ENCODE results near the gene CMIP. TPM values are rescaled to one million over a fixed set of nuclear protein-coding genes. Genes with fewer than 3 reads are reported as not detected.

The CMIP gene
- total RNA-seq, 1 donor, result 15.7 TPM

DNA sequence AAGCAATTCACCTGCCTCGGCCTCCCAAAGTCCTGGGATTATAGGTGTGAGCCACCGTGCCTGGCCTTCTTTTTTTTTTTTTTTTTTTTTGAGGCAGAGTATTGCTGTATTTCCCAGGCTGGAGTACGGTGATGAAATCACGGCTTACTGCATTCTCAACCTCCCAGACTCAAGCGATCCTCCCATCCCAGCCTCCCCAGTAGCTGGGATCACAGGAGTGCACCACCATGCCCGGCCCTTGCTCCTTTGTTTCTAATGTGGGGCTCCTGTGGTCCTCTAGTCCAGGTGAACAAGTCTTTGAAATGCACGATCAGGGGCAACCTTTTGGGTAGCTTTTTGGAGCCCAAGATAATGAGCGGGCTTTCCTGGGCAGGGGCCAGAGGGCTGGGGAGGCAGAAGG is 23.2 kb downstream of the CMIP start:
- TF ChIP-seq, protein P1, sequence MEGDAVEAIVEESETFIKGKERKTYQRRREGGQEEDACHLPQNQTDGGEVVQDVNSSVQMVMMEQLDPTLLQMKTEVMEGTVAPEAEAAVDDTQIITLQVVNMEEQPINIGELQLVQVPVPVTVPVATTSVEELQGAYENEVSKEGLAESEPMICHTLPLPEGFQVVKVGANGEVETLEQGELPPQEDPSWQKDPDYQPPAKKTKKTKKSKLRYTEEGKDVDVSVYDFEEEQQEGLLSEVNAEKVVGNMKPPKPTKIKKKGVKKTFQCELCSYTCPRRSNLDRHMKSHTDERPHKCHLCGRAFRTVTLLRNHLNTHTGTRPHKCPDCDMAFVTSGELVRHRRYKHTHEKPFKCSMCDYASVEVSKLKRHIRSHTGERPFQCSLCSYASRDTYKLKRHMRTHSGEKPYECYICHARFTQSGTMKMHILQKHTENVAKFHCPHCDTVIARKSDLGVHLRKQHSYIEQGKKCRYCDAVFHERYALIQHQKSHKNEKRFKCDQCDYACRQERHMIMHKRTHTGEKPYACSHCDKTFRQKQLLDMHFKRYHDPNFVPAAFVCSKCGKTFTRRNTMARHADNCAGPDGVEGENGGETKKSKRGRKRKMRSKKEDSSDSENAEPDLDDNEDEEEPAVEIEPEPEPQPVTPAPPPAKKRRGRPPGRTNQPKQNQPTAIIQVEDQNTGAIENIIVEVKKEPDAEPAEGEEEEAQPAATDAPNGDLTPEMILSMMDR (IDR thresholded peaks at IDR 0.05; ENCODE audit: insufficient read depth, low read length), result no peak
- H3K4me3 ChIP-seq (ENCODE audit: low read depth, low read length), result no peak overlapping the region
- DNase-seq (ENCODE audit: low read depth), result no peak

DNA sequence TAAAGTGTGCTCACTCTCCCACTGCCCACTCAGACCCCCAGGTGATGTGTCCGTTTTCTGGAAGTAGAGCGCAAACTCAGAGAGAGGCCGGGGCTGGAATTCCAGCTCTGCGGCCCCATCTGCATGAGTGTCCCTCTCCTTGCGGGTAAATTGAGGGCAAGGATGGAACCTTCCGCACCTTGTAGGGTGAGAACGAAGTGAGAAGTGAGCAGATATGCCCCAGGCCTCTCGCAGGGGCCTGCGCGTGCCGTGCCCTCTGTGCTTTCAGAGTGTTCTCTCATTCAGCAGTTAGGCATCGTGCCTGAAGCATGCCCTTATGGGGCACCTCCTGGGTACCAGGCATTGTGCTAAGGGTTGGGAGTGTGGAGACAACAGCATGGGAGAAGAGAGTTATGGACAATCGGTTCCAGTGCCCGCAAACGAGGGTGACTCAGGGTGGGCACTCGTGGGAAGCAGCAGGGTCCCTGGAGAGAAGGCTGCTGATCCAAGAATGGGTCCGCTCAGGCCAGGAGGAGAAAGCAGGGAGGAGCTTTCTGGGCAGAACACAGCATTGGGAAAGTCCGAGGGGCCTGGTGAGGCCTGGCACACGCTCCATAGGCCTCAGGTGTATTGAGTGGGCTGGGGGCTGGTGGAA is 23.8 kb downstream of the CMIP start:
- TF ChIP-seq, protein P1 (IDR thresholded peaks at IDR 0.05; ENCODE audit: insufficient read depth, low read length), result no peak
- DNase-seq (ENCODE audit: low read depth), result no peak
- H3K4me3 ChIP-seq (ENCODE audit: low read depth, low read length), result no peak overlapping the region

DNA sequence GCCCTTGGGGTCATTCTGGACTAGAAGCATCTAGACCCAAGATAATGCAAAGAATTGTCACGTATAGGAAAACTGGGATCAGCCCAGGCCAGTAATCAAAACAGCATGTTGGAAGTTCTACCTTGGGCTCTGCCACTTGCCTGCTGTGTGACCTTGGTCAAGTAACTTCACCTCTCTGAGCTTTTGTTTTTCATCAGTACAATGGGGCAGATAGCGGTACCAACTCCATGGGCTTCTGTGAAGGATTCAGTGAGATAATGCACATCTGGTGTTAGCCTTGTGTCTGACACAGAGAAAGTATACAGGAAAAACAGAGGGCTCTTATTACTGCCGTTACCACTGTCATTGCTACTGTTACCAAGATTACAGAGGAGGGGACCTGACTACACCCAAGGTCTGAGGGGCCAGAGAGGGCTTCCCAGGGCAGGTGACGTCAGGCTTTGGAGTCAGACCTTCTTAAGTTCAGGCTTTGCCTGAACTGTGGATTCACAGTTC is 24.6 kb downstream of the CMIP start:
- TF ChIP-seq, protein P1 (IDR thresholded peaks at IDR 0.05; ENCODE audit: insufficient read depth, low read length), result no peak
- DNase-seq (ENCODE audit: low read depth), result no peak
- no peak overlapping the region for H3K4me3 ChIP-seq (ENCODE audit: low read depth, low read length)

DNA sequence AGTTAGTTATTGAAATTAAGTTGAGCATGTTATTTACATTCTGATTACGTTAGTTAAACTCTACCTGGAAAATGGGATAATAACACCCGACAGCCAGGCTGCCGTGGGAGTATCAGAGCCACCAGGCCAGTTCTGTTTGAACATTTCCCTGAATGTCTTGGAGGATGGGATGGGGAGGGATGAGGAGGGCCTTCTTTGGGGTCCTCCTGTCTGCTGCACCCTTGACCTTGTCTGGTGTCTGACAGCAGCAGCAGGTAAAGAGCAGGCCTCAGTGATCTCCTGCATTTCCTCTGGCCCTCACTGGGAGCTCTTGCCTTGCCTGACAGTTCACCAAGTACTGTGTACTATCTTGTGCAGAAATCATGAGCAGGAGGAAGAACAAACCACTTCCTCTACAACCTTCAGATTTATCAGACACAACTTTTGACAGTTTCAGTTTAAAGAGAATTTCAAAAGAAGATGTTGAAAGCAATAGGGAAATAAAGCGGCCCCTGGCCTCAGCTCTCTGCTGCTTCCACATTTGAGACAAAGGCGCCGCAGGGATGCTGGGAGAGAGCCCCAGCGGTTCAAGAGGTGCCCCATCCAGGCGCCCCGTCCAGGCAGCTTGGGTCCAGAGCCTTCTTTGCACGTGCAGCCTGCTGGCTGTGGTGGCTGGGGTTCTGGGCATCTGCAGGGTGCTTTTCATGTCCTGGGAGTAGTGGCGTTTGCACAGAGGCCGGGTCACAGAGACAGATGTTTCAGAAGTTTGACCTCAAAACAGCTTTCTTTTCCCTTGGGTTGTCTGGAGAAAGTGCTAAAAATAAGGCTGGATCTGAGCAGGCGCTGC is 25.3 kb downstream of the CMIP start:
- no peak overlapping the region for H3K4me3 ChIP-seq (ENCODE audit: low read depth, low read length)
- DNase-seq (ENCODE audit: low read depth), result no peak
- TF ChIP-seq, protein P1 (IDR thresholded peaks at IDR 0.05; ENCODE audit: insufficient read depth, low read length), result no peak

DNA sequence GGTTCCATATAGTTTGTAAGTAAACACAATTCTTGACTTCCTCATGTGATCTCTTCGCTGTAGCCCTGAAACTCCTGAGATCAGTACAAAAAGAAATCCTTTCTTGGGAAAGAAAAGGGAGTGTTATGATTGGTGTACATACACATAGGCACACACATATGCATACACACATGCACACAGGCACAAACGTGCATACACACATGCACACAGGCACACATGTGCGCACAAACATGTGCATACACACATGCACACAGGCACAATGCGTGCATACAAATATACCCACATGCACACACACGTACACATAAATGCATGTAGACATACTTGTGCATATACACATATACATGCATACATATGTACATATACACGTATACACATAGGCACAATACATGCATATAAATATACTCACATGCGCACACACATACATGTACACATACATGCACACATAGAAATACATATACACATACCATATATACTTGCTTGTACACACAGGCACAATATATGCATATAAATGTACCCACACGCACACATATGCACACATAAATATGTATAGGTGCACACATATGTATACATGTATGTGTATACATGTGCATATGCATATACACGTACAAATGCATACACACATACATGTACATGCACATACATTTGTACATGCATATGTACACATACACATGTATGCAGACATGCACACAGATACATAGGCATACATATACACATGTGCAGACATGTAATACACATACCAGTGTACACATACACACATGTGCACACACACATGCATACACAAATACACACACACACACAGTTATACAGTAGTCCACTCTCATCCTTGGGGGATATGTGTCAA is 26.4 kb downstream of the CMIP start:
- DNase-seq (ENCODE audit: low read depth), result no peak
- TF ChIP-seq, protein P1 (IDR thresholded peaks at IDR 0.05; ENCODE audit: insufficient read depth, low read length), result no peak
- H3K4me3 ChIP-seq (ENCODE audit: low read depth, low read length), result no peak overlapping the region

DNA sequence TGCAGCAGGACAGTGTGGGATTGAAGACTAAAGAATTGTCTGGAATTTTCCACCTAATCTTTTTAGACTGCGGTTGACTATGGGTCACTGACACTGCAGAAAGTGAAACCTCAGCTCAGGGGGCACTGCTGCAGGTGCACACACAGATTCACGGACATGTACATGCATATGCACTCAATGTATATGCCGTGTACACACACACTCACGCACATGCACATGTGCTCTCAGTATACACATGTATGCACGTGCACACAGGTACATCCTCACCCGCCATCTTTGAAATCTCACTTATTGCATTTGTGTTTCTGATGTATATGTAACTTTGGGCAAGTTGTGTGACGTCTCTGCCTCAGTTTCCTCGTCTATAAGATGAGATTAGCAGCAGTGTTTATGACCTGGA is 27.3 kb downstream of the CMIP start:
- no peak overlapping the region for H3K4me3 ChIP-seq (ENCODE audit: low read depth, low read length)
- no peak for DNase-seq (ENCODE audit: low read depth)
- TF ChIP-seq, protein P1 (IDR thresholded peaks at IDR 0.05; ENCODE audit: insufficient read depth, low read length), result no peak
